Aorta (tissue), 5 donors: ENCODE measurements around the gene ZNF274. TPM values are rescaled to one million over a fixed set of nuclear protein-coding genes. Genes with fewer than 3 reads are reported as not detected.

Experiments used
- ATAC-seq: fragments of 200-7000 bp; cut with Tn5 transposase; one replicate; pipeline ENCODE4 v1.9.1; 2022; ENCODE audit warnings: moderate library complexity; ENCODE audit not compliant: low FRiP score
- DNase-seq, 2 donors: peaks; one replicate each; pipeline ENCODE4 v3.0.0-alpha.2; 2020
- H3K27ac ChIP-seq, 2 donors: one replicate each; pipeline ENCODE4 v1.5.1; 2013; ENCODE audit warnings: low read length in 2 of 2, mild to moderate bottlenecking in 2 of 2, moderate library complexity in 2 of 2, control low read depth in 1 of 2, inconsistent platforms in 1 of 2, low read depth in 1 of 2
- H3K27me3 ChIP-seq, 2 donors: one replicate each; pipeline ENCODE4 v1.6.1; 2013; ENCODE audit warnings: control low read depth in 1 of 2, low read length in 1 of 2, mild to moderate bottlenecking in 1 of 2, moderate library complexity in 1 of 2; ENCODE audit not compliant: insufficient read depth in 2 of 2, control insufficient read depth in 1 of 2
- H3K36me3 ChIP-seq, 2 donors: one replicate each; pipeline ENCODE4 v1.6.1; 2013; ENCODE audit warnings: control low read depth in 1 of 2, low read length in 1 of 2, mild to moderate bottlenecking in 1 of 2; ENCODE audit not compliant: insufficient read depth in 2 of 2, control insufficient read depth in 1 of 2
- H3K4me1 ChIP-seq, 2 donors: one replicate each; pipeline ENCODE4 v1.6.1; 2013; ENCODE audit warnings: low read length in 2 of 2, control low read depth in 1 of 2, mild to moderate bottlenecking in 1 of 2, moderate library complexity in 1 of 2; ENCODE audit not compliant: insufficient read depth in 2 of 2, control insufficient read depth in 1 of 2
- H3K4me3 ChIP-seq, 2 donors: one replicate each; pipeline ENCODE4 v1.5.1; 2013; ENCODE audit warnings: low read length in 2 of 2, control low read depth in 1 of 2, mild to moderate bottlenecking in 1 of 2
- H3K9me3 ChIP-seq: one replicate; pipeline ENCODE4 v1.6.1; 2013; ENCODE audit warnings: mild to moderate bottlenecking, low read length; ENCODE audit not compliant: control insufficient read depth
- WGBS, 2 donors: extraction: QIAGEN DNeasy Blood & Tissue Kit; methylation state at CpG; one replicate each; pipeline ENCODE4 v1.1.7; 2013; 5-methylcytosine and 5-hydroxymethylcytosine counted together
- intact Hi-C, 2 donors: fragments of 100-400 bp; cut with DNase I; formaldehyde crosslinking; loops; one replicate each; pipeline versions ENCODE4 v1.14.2 to v1.15.0; 2022
- polyA plus RNA-seq, 2 donors: library from polyadenylated mRNA; stranded (reverse); fragments of 200-250 nt; gene quantifications; one replicate each; pipeline ENCODE4 v1.2.3, GENCODE V29; 2013
- total RNA-seq, 2 donors: library from RNA; stranded (reverse); fragmentation: NEBNext Ultra II Directional; extraction: Animal tissue kit (Norgen Biotek cat#: 25700); gene quantifications; one replicate each; pipeline ENCODE4 v1.2.1, GENCODE V29; 2021
- donor health status: healthy with polysubstance abuse.
- donor health status: Bipolar disorder and iron deficiency.
- donor health status: DM: no; HTN: no; CAD: no.
- donor health status: DM: no; HTN: no; CAD: no.
- donor health status: DM: yes; HTN: yes; CAD: no.

Gene ZNF274
- total and polyA plus RNA-seq, 4 donors, result 4.1 to 26.0 (median 20.1) TPM

DNA sequence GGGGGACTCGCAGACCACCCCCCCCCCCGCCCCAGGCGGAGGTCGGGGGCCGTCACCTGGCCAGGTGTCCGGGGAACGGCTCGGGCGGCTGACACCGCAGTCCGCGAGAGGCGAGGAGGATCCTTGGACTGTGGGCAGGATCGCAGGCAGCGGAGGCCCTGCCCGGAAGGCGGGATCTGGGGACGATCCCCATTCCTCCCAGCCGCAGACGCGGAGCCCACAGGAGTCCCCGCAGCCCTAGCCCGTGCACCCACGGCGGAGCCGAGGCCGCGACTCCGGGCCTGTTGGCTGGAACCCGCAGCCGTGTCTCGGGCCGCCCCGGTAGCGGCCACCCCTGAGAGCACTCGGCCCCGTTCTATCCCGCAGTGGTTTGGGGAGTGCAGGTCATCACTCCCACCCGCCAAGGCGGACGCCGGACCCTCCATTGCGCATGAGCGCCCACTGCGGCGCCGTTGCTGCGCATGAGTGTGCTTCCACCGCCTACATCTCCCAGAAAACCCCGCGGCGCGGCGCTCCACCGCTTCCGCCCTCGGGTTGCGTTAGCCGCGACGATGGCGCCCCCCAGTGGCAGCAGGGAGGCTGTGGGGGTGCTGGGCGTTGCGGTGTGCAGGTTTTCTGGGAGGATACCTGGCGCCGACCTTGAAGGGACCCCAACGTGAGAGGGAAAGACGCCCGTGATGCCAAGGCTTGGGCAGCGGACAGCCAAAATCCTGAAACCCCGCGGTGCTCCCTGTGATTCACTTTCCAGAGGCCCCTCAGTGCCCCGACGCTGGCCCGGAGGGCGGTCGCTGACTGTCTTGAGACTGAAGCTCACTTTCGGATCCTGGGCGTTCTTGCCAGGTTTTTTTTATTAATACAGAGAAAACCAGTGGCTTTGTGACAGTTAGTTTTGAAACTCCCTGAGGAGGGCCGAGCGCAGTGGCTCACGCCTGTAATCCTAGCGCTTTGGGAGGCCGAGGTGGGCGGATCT lies 27.9 kb upstream of the ZNF274 start:
- WGBS, 2 donors, result 2% methylated on average over 82 to 85 of the region's 85 CpGs
- intact Hi-C loops, result loop anchor here (1.0 to 10.0 kb wide), 5 partner anchors 132 to 1050 kb away; partner anchors contain the start of gene ZNF776 (in 1 of the 2)
- ATAC-seq (peak; percentile 97), DNase-seq (peak; percentile 98 to 100)
- peaks cover 0 to 3% of the 10 kb centered on the region in 2 donors for H3K4me1 ChIP-seq
- H3K9me3 ChIP-seq, result no peaks in the 10 kb centered on the region
- H3K4me3 ChIP-seq, result peak overlapping the region; percentile 67 to 91
- H3K27ac ChIP-seq, result peak overlapping the region; percentile 60 to 81
- no peaks in the 10 kb centered on the region for H3K27me3 ChIP-seq
- no peaks in the 10 kb centered on the region for H3K36me3 ChIP-seq

DNA sequence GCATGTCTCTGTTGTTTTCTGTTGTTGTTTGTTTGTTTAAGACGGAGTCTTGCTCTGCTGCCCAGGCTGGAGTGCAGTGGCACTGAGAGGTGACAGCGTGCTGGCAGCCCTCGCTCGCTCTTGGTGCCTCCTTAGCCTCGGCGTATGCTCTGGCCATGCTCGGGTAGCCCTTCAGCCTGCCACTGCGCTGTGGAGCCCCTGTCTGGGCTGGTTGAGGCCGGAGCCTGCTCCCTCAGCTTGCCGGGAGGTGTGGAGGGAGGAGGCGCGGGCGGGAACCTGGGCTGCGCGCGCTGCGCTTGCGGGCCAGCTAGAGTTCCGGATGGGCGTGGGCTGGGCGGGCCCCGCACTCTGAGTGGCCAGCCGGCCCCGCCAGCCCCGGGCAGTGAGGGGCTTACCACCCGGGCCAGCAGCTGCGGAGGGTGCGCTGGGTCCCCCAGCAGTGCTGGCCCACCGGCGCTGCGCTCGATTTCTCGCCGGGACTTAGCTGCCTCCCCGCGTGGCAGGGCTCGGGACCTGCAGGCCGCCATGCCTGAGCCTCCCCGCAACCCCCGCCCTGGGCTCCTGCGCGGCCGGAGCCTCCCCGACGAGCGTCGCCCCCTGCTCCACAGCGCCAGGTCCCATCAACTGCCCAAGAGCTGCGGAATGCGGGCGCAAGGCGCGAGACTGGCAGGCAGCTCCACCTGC lies 25.7 kb upstream of the ZNF274 start:
- intact Hi-C loops, result loop anchor here (5.0 to 10.0 kb wide), 2 partner anchors 420 to 1052 kb away; no protein-coding TSS in a partner anchor

GRCh38 chr19:58166268-58166667 lies 16.6 kb upstream of the ZNF274 start:
- no peaks in the 10 kb centered on the region for H3K36me3 ChIP-seq
- ATAC-seq (no peak), DNase-seq (no peak)
- H3K27me3 ChIP-seq, result no peaks in the 10 kb centered on the region
- intact Hi-C loops, result no loop called here
- no peak overlapping the region for H3K27ac ChIP-seq
- peaks cover 23% of the 10 kb centered on the region for H3K9me3 ChIP-seq
- H3K4me3 ChIP-seq, result peak overlapping the region in 1 of 2 donors; percentile 30
- H3K4me1 ChIP-seq, result no peaks in the 10 kb centered on the region
- WGBS, 2 donors, result 84 to 92% methylated on average over 1 of the region's 1 CpG

More for the DNA sequence above, 25.7 kb upstream of the ZNF274 start:
- H3K4me1 ChIP-seq, result peaks cover 0 to 3% of the 10 kb centered on the region in 2 donors
- H3K27me3 ChIP-seq, result no peaks in the 10 kb centered on the region
- H3K36me3 ChIP-seq, result no peaks in the 10 kb centered on the region
- DNase-seq, result peak in 1 of 2 donors; percentile 72
- H3K4me3 ChIP-seq, result no peak overlapping the region
- no peaks in the 10 kb centered on the region for H3K9me3 ChIP-seq
- H3K27ac ChIP-seq, result no peak overlapping the region
- 91 to 94% methylated on average over 45 to 53 of the region's 53 CpGs for WGBS, 2 donors
- no peak for ATAC-seq

DNA sequence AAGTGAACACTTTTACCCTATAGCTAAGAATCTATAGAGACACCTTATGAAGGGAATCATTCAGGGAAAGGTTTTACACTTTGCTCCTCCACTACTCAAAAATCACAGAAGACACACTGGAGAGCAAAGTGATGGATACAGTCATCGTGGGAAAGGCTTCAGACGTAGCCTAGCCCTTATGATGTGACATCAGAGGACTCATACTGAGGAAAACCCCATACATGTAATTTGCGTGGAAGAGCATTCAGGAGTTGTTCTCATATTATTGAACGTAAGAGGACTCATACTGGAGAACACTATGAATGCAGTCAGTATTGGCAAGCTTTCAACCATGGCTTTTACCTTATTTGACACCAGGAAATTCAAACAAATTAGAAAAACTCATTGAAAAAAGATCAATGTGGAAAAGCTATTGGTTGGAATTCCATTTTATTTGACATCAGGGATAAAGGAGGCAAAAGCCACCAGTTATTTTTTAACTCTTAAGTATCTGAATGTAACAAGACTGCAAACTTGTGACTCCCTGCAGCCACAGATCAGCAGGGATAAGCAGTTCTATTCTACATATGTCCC lies 16.1 kb upstream of the ZNF274 start:
- Histone ChIP-seq H3K27ac (no peak overlapping the region), H3K27me3 (no peaks in the 10 kb centered on the region), H3K9me3 (peaks cover 23% of the 10 kb centered on the region), H3K36me3 (no peaks in the 10 kb centered on the region), H3K4me1 (no peaks in the 10 kb centered on the region), H3K4me3 (no peak overlapping the region)
- DNase-seq (no peak), ATAC-seq (no peak)
- 62% methylated on average over 4 of the region's 4 CpGs for WGBS, 2 donors
- intact Hi-C loops, result no loop called here

DNA sequence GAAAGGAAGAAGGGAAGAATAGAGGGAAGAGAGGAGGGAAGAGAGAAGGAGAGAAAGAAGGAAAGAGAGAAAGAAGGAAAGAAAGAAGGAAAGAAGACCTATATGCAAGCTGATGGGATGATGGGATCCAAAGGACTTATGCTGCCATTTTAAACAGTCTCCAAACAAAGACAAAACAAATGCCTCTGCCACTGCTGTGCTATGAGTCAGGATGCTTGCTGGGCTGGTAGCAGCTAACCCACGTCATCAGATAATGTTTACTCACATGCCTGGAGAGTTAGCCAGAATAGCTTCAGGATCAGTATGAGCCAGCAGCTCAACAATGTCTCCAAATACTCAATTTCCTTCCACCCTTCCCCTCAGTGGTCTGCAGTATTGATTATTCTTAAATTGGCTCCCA lies 12.0 kb upstream of the ZNF274 start:
- H3K4me3 ChIP-seq, result no peak overlapping the region
- H3K4me1 ChIP-seq, result no peaks in the 10 kb centered on the region
- DNase-seq (no peak), ATAC-seq (no peak)
- WGBS, 2 donors, result 24 to 43% methylated on average over 1 of the region's 1 CpG
- intact Hi-C loops, result no loop called here
- no peak overlapping the region for H3K27ac ChIP-seq
- peaks cover 28% of the 10 kb centered on the region for H3K9me3 ChIP-seq
- no peaks in the 10 kb centered on the region for H3K27me3 ChIP-seq
- no peaks in the 10 kb centered on the region for H3K36me3 ChIP-seq

DNA sequence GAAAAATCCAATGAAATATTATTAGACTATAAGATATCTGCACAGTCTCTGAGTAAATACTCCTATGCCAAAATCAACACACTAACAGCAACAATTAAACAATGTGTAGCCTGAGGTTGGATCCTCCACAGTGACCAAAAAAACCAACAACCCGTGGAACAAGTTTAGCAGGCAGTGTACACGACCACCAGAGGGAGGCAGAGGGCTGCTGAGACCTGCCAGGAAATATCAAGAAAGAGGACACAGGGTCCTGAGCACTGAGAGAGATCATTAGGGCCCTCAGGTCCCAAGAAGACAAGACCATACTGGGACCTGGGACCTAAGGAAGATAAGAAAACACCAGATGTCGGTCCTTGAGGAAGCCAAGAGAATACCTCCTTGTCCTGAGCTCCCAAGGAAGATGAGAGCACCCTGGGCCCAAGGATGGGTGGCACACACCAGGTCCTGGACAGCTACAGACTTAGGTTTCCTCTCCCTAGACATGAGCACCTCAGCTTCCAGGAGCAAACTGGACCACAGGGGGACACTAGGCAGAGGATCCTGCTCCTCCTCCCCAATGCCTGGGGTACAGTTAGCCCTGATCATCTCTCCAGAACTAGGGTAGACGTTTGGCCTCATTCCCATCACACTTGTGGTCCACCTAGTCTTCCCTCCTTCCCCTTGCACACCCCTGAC lies 822 bp upstream of the ZNF274 start:
- intact Hi-C loops, result loop anchor here in 1 of 2 donors (5.0 kb wide), 1 partner anchor 120 kb away; no protein-coding TSS in a partner anchor
- Histone ChIP-seq H3K36me3 (peaks cover 13% of the 10 kb centered on the region in 2 donors), H3K9me3 (peaks cover 33% of the 10 kb centered on the region), H3K27ac (peak overlapping the region in 1 of 2 donors; percentile 23), H3K4me1 (no peaks in the 10 kb centered on the region), H3K4me3 (no peak overlapping the region), H3K27me3 (no peaks in the 10 kb centered on the region)
- WGBS, 2 donors, result 36 to 45% methylated on average over 4 of the region's 4 CpGs
- peak in 1 of 2 donors; percentile 59 for DNase-seq
- no peak for ATAC-seq

- Histone ChIP-seq H3K27me3 (no peaks in the 10 kb centered on the region), H3K27ac (peak overlapping the region in 1 of 2 donors; percentile 23), H3K9me3 (peaks cover 34% of the 10 kb centered on the region), H3K4me3 (no peak overlapping the region), H3K36me3 (peaks cover 14 to 19% of the 10 kb centered on the region in 2 donors), H3K4me1 (no peaks in the 10 kb centered on the region)
- peak; percentile 94 for ATAC-seq
- no peak for DNase-seq
- WGBS, 2 donors, result 3 to 7% methylated on average over 15 to 17 of the region's 17 CpGs
- intact Hi-C loops, result loop anchor here in 1 of 2 donors (5.0 kb wide), 1 partner anchor 120 kb away; no protein-coding TSS in a partner anchor
Observed at GRCh38 chr19:58182577-58182988, 278 bp upstream of the ZNF274 start.

DNA sequence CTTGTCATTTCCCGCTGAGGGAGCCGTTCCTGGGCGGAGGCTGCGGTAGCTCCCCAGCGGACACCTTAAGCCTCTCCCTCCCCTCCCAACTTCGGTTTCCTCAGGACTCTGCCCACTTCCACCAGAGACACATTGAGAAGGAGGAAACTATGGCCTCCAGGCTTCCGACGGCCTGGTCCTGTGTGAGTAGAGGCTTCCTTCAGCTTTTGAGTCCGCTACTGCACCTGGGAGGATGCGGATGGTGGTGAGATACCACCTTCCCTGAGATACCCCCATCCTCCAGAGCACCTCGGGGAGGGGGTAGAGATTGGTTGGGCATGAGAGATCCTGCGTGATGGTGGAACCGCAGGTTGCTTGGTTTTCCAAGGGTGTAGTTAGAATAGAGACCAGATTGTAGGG lies 955 bp downstream of the ZNF274 start:
- ATAC-seq (no peak), DNase-seq (no peak)
- intact Hi-C loops, result loop anchor here in 1 of 2 donors (5.0 kb wide), 1 partner anchor 118 kb away; no protein-coding TSS in a partner anchor
- H3K9me3 ChIP-seq, result peaks cover 31% of the 10 kb centered on the region
- peak overlapping the region in 1 of 2 donors; percentile 18 for H3K27ac ChIP-seq
- no peaks in the 10 kb centered on the region for H3K4me1 ChIP-seq
- peak overlapping the region; percentile 55 to 74 for H3K4me3 ChIP-seq
- H3K36me3 ChIP-seq, result peaks cover 15 to 16% of the 10 kb centered on the region in 2 donors
- WGBS, 2 donors, result 16 to 17% methylated on average over 13 of the region's 13 CpGs
- H3K27me3 ChIP-seq, result no peaks in the 10 kb centered on the region
